Measurements from ENCODE around the gene SLC37A2.
"Not testable (repeated sequence)": the region's sequence is repeated elsewhere in the genome, so short reads cannot be mapped to it uniquely, and the experiment has no call there.

The SLC37A2 gene

GRCh38 chr11:125082611-125083311 is 19.7 kb downstream of the SLC37A2 start:
- no peak overlapping the region for H3K27ac ChIP-seq (ENCODE audit: low read depth in 2 of 2, low read length in 2 of 2)
- no peak overlapping the region for H3K4me3 ChIP-seq (ENCODE audit: low read length in 2 of 2)
- no peaks in the 10 kb centered on the region for H3K27me3 ChIP-seq (ENCODE audit: control insufficient read depth in 2 of 2, insufficient read depth in 2 of 2, low read length in 2 of 2)
- H3K36me3 ChIP-seq (ENCODE audit: control insufficient read depth in 2 of 2, insufficient read depth in 2 of 2, low read length in 2 of 2) = no peaks in the 10 kb centered on the region
- H3K9ac ChIP-seq (ENCODE audit: low read depth in 1 of 2, low read length in 2 of 2) = no peak overlapping the region
- H3K4me1 ChIP-seq (ENCODE audit: control insufficient read depth in 2 of 2, insufficient read depth in 2 of 2, low read length in 2 of 2) = no peaks in the 10 kb centered on the region
- H3K9me3 ChIP-seq (ENCODE audit: control insufficient read depth in 2 of 2, low read length in 2 of 2) = no peaks in the 10 kb centered on the region

DNA sequence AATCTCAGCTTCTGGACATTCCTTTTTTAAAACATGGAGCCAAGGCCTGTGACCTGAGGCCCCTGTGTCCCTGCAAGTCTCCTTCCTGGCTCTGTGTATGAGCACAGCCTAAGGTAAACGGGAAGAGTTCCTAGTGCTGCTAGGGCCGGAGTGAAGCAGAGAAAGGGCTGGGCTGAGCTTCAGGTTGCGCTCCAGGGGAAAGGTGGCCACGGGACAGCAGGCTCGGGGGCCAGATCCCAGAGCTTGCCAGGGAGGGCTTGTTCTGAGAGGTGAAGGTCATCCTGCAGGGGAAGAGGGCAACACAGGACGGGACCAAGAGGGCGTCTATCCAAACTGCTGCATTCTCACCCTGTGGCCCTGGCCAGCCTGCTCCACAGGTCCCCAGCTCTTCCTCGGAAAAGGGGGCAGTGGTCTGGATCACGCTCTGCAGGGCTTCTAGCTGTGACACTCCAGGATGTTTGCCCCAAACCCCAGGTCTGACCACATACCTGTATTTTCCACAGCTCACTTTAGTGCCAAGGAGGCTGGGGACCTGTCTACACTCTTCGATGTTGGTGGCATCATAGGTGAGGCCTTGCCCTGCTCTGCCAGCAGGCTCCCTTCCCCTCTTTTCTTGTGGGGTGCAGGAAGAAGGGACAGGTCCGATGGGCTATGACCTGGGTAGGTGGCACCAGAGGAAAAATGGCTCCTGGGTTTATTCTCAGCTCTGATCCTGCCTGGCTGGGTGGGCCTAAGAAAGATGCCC is 20.4 kb downstream of the SLC37A2 start:
- H3K27ac ChIP-seq (ENCODE audit: low read depth in 2 of 2, low read length in 2 of 2) = no peak overlapping the region
- no peaks in the 10 kb centered on the region for H3K9me3 ChIP-seq (ENCODE audit: control insufficient read depth in 2 of 2, low read length in 2 of 2)
- H3K27me3 ChIP-seq (ENCODE audit: control insufficient read depth in 2 of 2, insufficient read depth in 2 of 2, low read length in 2 of 2) = no peaks in the 10 kb centered on the region
- H3K9ac ChIP-seq (ENCODE audit: low read depth in 1 of 2, low read length in 2 of 2) = no peak overlapping the region
- no peak overlapping the region for H3K4me3 ChIP-seq (ENCODE audit: low read length in 2 of 2)
- no peaks in the 10 kb centered on the region for H3K36me3 ChIP-seq (ENCODE audit: control insufficient read depth in 2 of 2, insufficient read depth in 2 of 2, low read length in 2 of 2)
- no peaks in the 10 kb centered on the region for H3K4me1 ChIP-seq (ENCODE audit: control insufficient read depth in 2 of 2, insufficient read depth in 2 of 2, low read length in 2 of 2)

DNA sequence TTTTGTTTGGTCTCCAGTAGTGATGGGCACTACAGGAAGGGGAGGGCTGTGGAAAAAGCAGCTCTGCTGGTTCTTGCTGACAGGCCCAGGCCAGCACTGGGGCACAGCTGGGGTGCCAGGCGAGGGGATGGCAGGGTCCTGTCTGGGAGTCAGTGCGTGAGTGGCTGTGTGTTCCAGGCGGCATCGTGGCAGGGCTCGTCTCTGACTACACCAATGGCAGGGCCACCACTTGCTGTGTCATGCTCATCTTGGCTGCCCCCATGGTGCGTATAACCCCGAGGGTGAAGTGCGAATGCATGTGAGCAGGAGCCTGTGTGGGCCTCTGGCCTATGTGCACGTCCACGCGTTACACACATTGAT is 20.9 kb downstream of the SLC37A2 start:
- Histone ChIP-seq H3K27ac (ENCODE audit: low read depth in 2 of 2, low read length in 2 of 2) (no peak overlapping the region), H3K27me3 (ENCODE audit: control insufficient read depth in 2 of 2, insufficient read depth in 2 of 2, low read length in 2 of 2) (no peaks in the 10 kb centered on the region), H3K36me3 (ENCODE audit: control insufficient read depth in 2 of 2, insufficient read depth in 2 of 2, low read length in 2 of 2) (no peaks in the 10 kb centered on the region), H3K9me3 (ENCODE audit: control insufficient read depth in 2 of 2, low read length in 2 of 2) (no peaks in the 10 kb centered on the region), H3K4me3 (ENCODE audit: low read length in 2 of 2) (no peak overlapping the region), H3K9ac (ENCODE audit: low read depth in 1 of 2, low read length in 2 of 2) (no peak overlapping the region), H3K4me1 (ENCODE audit: control insufficient read depth in 2 of 2, insufficient read depth in 2 of 2, low read length in 2 of 2) (no peaks in the 10 kb centered on the region)

GRCh38 chr11:125084761-125085231 is 21.7 kb downstream of the SLC37A2 start:
- no peak overlapping the region for H3K27ac ChIP-seq (ENCODE audit: low read depth in 2 of 2, low read length in 2 of 2)
- H3K9me3 ChIP-seq (ENCODE audit: control insufficient read depth in 2 of 2, low read length in 2 of 2) = no peaks in the 10 kb centered on the region
- no peaks in the 10 kb centered on the region for H3K27me3 ChIP-seq (ENCODE audit: control insufficient read depth in 2 of 2, insufficient read depth in 2 of 2, low read length in 2 of 2)
- no peak overlapping the region for H3K9ac ChIP-seq (ENCODE audit: low read depth in 1 of 2, low read length in 2 of 2)
- no peak overlapping the region for H3K4me3 ChIP-seq (ENCODE audit: low read length in 2 of 2)
- no peaks in the 10 kb centered on the region for H3K36me3 ChIP-seq (ENCODE audit: control insufficient read depth in 2 of 2, insufficient read depth in 2 of 2, low read length in 2 of 2)
- H3K4me1 ChIP-seq (ENCODE audit: control insufficient read depth in 2 of 2, insufficient read depth in 2 of 2, low read length in 2 of 2) = no peaks in the 10 kb centered on the region

GRCh38 chr11:125085301-125086081 is 22.4 kb downstream of the SLC37A2 start:
- no peaks in the 10 kb centered on the region for H3K9me3 ChIP-seq (ENCODE audit: control insufficient read depth in 2 of 2, low read length in 2 of 2)
- no peak overlapping the region for H3K4me3 ChIP-seq (ENCODE audit: low read length in 2 of 2)
- H3K36me3 ChIP-seq (ENCODE audit: control insufficient read depth in 2 of 2, insufficient read depth in 2 of 2, low read length in 2 of 2) = no peaks in the 10 kb centered on the region
- H3K4me1 ChIP-seq (ENCODE audit: control insufficient read depth in 2 of 2, insufficient read depth in 2 of 2, low read length in 2 of 2) = no peaks in the 10 kb centered on the region
- no peak overlapping the region for H3K27ac ChIP-seq (ENCODE audit: low read depth in 2 of 2, low read length in 2 of 2)
- H3K9ac ChIP-seq (ENCODE audit: low read depth in 1 of 2, low read length in 2 of 2) = no peak overlapping the region
- H3K27me3 ChIP-seq (ENCODE audit: control insufficient read depth in 2 of 2, insufficient read depth in 2 of 2, low read length in 2 of 2) = no peaks in the 10 kb centered on the region

DNA sequence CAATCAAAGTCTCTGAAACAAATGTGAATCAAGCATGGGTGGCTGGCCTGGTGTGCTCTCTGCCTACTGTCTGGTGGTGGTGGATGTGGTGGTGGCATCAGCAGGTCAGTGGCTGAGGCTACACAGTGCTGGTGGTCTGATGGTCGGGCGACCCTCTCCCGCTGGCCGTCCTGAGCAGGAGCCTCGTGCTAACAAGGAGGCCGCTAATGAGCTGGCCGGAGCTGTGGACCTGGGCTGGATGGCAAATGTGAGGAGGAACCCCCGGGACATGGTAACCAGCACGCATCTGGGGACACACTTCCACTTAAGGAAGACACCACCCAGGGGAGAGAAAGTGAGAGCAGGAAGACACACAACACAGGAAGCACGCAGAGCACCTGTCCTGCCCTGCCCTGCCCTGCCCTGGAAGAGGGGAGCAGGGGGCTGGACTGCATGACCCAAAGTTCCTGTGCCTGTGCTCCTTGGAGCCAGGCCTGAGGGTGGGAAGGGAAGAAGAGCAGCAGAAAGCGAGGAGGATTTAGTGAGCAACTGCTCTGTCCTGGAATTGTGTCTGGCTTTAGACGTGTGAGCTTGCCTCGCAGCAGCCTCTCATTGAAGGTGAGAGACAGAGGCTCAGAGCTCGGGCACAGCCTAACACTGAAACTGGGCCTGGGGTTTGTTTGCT is 23.7 kb downstream of the SLC37A2 start:
- Histone ChIP-seq H3K27me3 (ENCODE audit: control insufficient read depth in 2 of 2, insufficient read depth in 2 of 2, low read length in 2 of 2) (no peaks in the 10 kb centered on the region), H3K27ac (ENCODE audit: low read depth in 2 of 2, low read length in 2 of 2) (no peak overlapping the region), H3K36me3 (ENCODE audit: control insufficient read depth in 2 of 2, insufficient read depth in 2 of 2, low read length in 2 of 2) (no peaks in the 10 kb centered on the region), H3K4me3 (ENCODE audit: low read length in 2 of 2) (no peak overlapping the region), H3K9me3 (ENCODE audit: control insufficient read depth in 2 of 2, low read length in 2 of 2) (no peaks in the 10 kb centered on the region), H3K4me1 (ENCODE audit: control insufficient read depth in 2 of 2, insufficient read depth in 2 of 2, low read length in 2 of 2) (no peaks in the 10 kb centered on the region), H3K9ac (ENCODE audit: low read depth in 1 of 2, low read length in 2 of 2) (no peak overlapping the region)

DNA sequence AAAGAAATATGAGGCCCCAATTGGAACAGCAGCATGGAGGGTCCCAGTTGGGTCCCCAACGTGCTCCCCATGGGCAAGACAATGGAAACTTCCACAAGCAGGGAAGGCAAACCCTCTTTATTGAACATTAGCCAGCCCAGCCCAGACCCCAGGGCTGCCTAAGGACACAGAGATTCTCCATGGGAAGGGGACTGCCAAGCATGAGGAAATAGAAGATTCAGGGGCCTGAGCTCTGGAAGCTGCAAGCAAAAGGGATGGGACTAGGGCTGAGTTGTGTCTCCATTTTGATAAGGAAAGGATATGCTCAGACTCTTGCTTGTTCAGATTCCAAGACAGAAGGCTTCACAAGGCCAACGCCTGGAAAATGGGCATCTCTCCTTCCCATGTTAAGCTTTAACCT is 25.0 kb downstream of the SLC37A2 start:
- no peaks in the 10 kb centered on the region for H3K36me3 ChIP-seq (ENCODE audit: control insufficient read depth in 2 of 2, insufficient read depth in 2 of 2, low read length in 2 of 2)
- no peaks in the 10 kb centered on the region for H3K27me3 ChIP-seq (ENCODE audit: control insufficient read depth in 2 of 2, insufficient read depth in 2 of 2, low read length in 2 of 2)
- no peak overlapping the region for H3K27ac ChIP-seq (ENCODE audit: low read depth in 2 of 2, low read length in 2 of 2)
- no peak overlapping the region for H3K9ac ChIP-seq (ENCODE audit: low read depth in 1 of 2, low read length in 2 of 2)
- H3K4me3 ChIP-seq (ENCODE audit: low read length in 2 of 2) = no peak overlapping the region
- H3K4me1 ChIP-seq (ENCODE audit: control insufficient read depth in 2 of 2, insufficient read depth in 2 of 2, low read length in 2 of 2) = no peaks in the 10 kb centered on the region
- H3K9me3 ChIP-seq (ENCODE audit: control insufficient read depth in 2 of 2, low read length in 2 of 2) = no peaks in the 10 kb centered on the region

DNA sequence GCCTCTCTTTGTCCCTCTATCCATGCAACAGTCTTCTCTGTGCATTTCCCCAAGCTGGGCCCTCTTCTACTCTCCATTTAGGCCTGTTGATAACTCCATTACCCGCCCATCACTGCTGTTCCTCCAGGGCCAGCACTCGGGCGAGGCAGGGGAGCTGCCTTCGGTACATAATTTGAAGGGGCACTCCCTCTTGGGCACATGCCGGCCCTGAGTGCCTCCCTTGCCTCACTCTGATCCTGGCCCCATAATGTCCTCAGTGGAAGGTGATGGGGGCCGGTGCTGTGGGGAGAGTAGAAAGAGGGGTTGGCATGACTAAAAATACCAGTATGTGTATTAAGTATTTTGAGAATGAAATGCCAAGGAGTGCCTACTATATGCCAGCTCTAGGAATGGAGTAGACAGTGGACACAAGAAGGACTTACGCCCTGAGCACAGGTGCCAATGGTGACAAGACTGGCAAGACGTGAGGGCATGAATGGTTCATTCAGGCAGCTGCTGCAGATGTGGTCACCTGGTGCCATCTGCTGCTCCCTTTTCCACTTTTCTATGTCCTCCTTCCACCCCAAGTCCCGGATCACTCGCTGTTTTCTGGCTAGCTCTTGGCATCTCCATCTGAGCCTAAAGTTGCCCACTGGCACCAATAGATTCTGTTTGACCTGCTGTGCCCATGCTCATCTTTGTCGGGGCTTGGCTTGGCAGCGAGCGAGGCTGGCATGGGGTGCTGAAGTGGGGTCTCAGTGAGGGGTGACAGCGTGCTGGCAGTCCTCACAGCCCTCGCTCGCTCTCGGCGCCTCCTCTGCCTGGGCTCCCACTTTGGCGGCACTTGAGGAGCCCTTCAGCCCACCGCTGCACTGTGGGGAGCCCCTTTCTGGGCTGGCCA is 25.7 kb downstream of the SLC37A2 start:
- H3K36me3 ChIP-seq (ENCODE audit: control insufficient read depth in 2 of 2, insufficient read depth in 2 of 2, low read length in 2 of 2) = no peaks in the 10 kb centered on the region
- no peaks in the 10 kb centered on the region for H3K27me3 ChIP-seq (ENCODE audit: control insufficient read depth in 2 of 2, insufficient read depth in 2 of 2, low read length in 2 of 2)
- no peak overlapping the region for H3K27ac ChIP-seq (ENCODE audit: low read depth in 2 of 2, low read length in 2 of 2)
- H3K9me3 ChIP-seq (ENCODE audit: control insufficient read depth in 2 of 2, low read length in 2 of 2) = no peaks in the 10 kb centered on the region
- H3K9ac ChIP-seq (ENCODE audit: low read depth in 1 of 2, low read length in 2 of 2) = no peak overlapping the region
- no peak overlapping the region for H3K4me3 ChIP-seq (ENCODE audit: low read length in 2 of 2)
- no peaks in the 10 kb centered on the region for H3K4me1 ChIP-seq (ENCODE audit: control insufficient read depth in 2 of 2, insufficient read depth in 2 of 2, low read length in 2 of 2)

DNA sequence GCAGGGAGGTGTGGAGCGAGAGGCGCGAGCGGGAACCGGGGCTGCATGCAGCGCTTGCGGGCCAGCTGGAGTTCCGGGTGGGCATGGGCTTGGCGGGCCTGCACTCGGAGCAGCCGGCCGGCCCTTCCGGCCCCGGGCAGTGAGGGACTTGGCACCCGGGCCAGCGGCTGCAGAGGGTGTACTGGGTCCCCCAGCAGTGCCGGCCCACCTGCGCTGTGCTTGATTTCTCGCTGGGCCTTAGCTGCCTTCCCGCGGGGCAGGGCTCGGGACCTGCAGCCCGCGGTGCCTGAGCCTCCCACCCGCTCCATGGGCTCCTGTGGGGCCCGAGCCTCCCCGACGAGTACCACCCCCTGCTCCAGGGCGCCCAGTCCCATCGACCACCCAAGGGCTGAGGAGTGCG is 26.4 kb downstream of the SLC37A2 start:
- H3K27me3 ChIP-seq (ENCODE audit: control insufficient read depth in 2 of 2, insufficient read depth in 2 of 2, low read length in 2 of 2); H3K4me3 ChIP-seq (ENCODE audit: low read length in 2 of 2); H3K27ac ChIP-seq (ENCODE audit: low read depth in 2 of 2, low read length in 2 of 2); H3K36me3 ChIP-seq (ENCODE audit: control insufficient read depth in 2 of 2, insufficient read depth in 2 of 2, low read length in 2 of 2); H3K4me1 ChIP-seq (ENCODE audit: control insufficient read depth in 2 of 2, insufficient read depth in 2 of 2, low read length in 2 of 2); H3K9ac ChIP-seq (ENCODE audit: low read depth in 1 of 2, low read length in 2 of 2); H3K9me3 ChIP-seq (ENCODE audit: control insufficient read depth in 2 of 2, low read length in 2 of 2): not testable (repeated sequence)
